ENCODE measurements around the gene ROBO3. TPM values are rescaled to one million over a fixed set of nuclear protein-coding genes. Genes with fewer than 3 reads are reported as not detected.
A peak's percentile ranks its signal among the peaks of the same experiment; 100 is the strongest.

Gene ROBO3
- total RNA-seq, 1 donor from 2014 or later = 12.6 TPM

DNA sequence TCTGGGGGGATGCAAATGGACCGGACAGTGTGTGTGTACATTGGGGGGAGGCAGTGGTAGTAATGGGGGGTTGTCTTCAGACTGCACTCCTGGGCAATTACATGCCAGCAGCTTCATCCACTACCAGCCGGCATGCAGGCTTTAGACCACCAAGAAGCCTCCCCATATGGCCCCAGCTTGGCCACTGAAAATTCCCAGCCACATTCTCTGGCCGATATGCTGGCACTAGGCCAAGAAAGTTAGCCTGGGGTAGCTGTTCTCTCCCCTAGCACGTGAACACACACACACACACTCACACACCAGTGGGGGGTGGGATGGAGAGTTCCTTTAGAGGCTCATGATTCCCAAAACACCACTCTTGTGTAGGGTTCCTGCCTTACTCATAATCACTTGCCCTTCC lies 3.6 kb upstream of the ROBO3 start:
- no peaks in the 10 kb centered on the region for H3K9me3 ChIP-seq (ENCODE audit: low read depth)
- no peak overlapping the region for H3K27ac ChIP-seq
- H2AFZ ChIP-seq (replicated peaks) = no peak overlapping the region
- Mint-ChIP-seq H3K27ac (peak overlapping the region; percentile 38), H3K9me3 (peaks cover 2% of the 10 kb centered on the region), H3K4me3 (no peak overlapping the region), H3K4me1 (peaks cover 50% of the 10 kb centered on the region), H3K27me3 (ENCODE audit: insufficient read depth, low read depth) (peaks cover 41% of the 10 kb centered on the region), H3K36me3 (no peaks in the 10 kb centered on the region)
- H3K4me1 ChIP-seq = peaks cover 58% of the 10 kb centered on the region
- no peak overlapping the region for H3K4me2 ChIP-seq
- peaks cover 17% of the 10 kb centered on the region for H4K20me1 ChIP-seq (ENCODE audit: low read depth)
- no peak overlapping the region for H3K4me3 ChIP-seq
- H3K79me2 ChIP-seq (ENCODE audit: low read depth) = no peaks in the 10 kb centered on the region
- TF ChIP-seq, protein P1, sequence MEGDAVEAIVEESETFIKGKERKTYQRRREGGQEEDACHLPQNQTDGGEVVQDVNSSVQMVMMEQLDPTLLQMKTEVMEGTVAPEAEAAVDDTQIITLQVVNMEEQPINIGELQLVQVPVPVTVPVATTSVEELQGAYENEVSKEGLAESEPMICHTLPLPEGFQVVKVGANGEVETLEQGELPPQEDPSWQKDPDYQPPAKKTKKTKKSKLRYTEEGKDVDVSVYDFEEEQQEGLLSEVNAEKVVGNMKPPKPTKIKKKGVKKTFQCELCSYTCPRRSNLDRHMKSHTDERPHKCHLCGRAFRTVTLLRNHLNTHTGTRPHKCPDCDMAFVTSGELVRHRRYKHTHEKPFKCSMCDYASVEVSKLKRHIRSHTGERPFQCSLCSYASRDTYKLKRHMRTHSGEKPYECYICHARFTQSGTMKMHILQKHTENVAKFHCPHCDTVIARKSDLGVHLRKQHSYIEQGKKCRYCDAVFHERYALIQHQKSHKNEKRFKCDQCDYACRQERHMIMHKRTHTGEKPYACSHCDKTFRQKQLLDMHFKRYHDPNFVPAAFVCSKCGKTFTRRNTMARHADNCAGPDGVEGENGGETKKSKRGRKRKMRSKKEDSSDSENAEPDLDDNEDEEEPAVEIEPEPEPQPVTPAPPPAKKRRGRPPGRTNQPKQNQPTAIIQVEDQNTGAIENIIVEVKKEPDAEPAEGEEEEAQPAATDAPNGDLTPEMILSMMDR (IDR thresholded peaks at IDR 0.05) = no peak
- TF ChIP-seq EZH2phosphoT487 (IDR thresholded peaks at IDR 0.05) (no peak), EZH2 (IDR thresholded peaks at IDR 0.05) (no peak)
- DNase-seq (ENCODE audit: low spot score) = no peak
- H3K36me3 ChIP-seq = no peaks in the 10 kb centered on the region
- H3K27me3 ChIP-seq = peaks cover 45% of the 10 kb centered on the region
- H3F3A ChIP-seq (ENCODE audit: low read depth) = peaks cover 47% of the 10 kb centered on the region
- H3K9ac ChIP-seq = no peak overlapping the region

- H3F3A ChIP-seq (ENCODE audit: low read depth) = peaks cover 55% of the 10 kb centered on the region
- TF ChIP-seq, protein P1 (IDR thresholded peaks at IDR 0.05) = no peak
- TF ChIP-seq EZH2 (IDR thresholded peaks at IDR 0.05) (no peak), EZH2phosphoT487 (IDR thresholded peaks at IDR 0.05) (peak; percentile 39)
- H3K79me2 ChIP-seq (ENCODE audit: low read depth) = no peaks in the 10 kb centered on the region
- peaks cover 67% of the 10 kb centered on the region for H3K4me1 ChIP-seq
- peak; percentile 95 for DNase-seq (ENCODE audit: low spot score)
- H3K9ac ChIP-seq = no peak overlapping the region
- peak overlapping the region; percentile 38 for H3K4me3 ChIP-seq
- H3K27me3 ChIP-seq = peaks cover 61% of the 10 kb centered on the region
- Mint-ChIP-seq H3K4me3 (peak overlapping the region; percentile 72), H3K9me3 (no peaks in the 10 kb centered on the region), H3K36me3 (no peaks in the 10 kb centered on the region), H3K27ac (no peak overlapping the region), H3K4me1 (peaks cover 62% of the 10 kb centered on the region), H3K27me3 (ENCODE audit: insufficient read depth, low read depth) (peaks cover 56% of the 10 kb centered on the region)
- H3K36me3 ChIP-seq = no peaks in the 10 kb centered on the region
- H3K4me2 ChIP-seq = peak overlapping the region; percentile 94
- no peak overlapping the region for H2AFZ ChIP-seq (replicated peaks)
- no peak overlapping the region for H3K27ac ChIP-seq
- H4K20me1 ChIP-seq (ENCODE audit: low read depth) = peaks cover 29% of the 10 kb centered on the region
- no peaks in the 10 kb centered on the region for H3K9me3 ChIP-seq (ENCODE audit: low read depth)
Measured at GRCh38 chr11:124863137-124863825, 2.0 kb upstream of the ROBO3 start.

DNA sequence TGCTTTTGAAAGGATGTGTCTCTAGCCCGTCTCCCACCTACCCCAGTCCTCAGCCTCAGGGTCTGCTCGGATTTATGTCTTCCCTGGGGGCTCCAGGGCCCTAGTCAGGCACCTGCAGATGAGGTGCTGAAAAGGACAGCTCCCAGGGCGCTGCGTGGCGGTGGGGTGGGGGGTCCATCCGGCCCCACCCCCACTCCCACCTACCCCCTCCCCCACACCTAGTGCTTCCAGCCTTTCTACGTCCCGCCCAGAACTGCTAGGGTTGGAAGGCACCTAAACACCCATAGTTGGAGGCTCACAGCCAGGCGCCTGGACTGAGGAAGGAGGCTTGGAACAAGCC lies 1.4 kb upstream of the ROBO3 start:
- H3F3A ChIP-seq (ENCODE audit: low read depth) = peaks cover 55% of the 10 kb centered on the region
- H3K4me2 ChIP-seq = peak overlapping the region; percentile 94
- peak overlapping the region; percentile 72 for H3K4me3 Mint-ChIP-seq
- no peaks in the 10 kb centered on the region for H3K9me3 Mint-ChIP-seq
- H4K20me1 ChIP-seq (ENCODE audit: low read depth) = peaks cover 34% of the 10 kb centered on the region
- peak overlapping the region; percentile 38 for H3K4me3 ChIP-seq
- H3K36me3 Mint-ChIP-seq = no peaks in the 10 kb centered on the region
- H3K9me3 ChIP-seq (ENCODE audit: low read depth) = no peaks in the 10 kb centered on the region
- peaks cover 65% of the 10 kb centered on the region for H3K4me1 Mint-ChIP-seq
- no peak overlapping the region for H3K9ac ChIP-seq
- TF ChIP-seq EZH2 (IDR thresholded peaks at IDR 0.05) (no peak), EZH2phosphoT487 (IDR thresholded peaks at IDR 0.05) (no peak)
- TF ChIP-seq, protein P1 (IDR thresholded peaks at IDR 0.05) = no peak
- H3K79me2 ChIP-seq (ENCODE audit: low read depth) = no peaks in the 10 kb centered on the region
- peak; percentile 73 for DNase-seq (ENCODE audit: low spot score)
- no peaks in the 10 kb centered on the region for H3K36me3 ChIP-seq
- H3K27me3 ChIP-seq = peaks cover 66% of the 10 kb centered on the region
- H3K27me3 Mint-ChIP-seq (ENCODE audit: insufficient read depth, low read depth) = peaks cover 61% of the 10 kb centered on the region
- peaks cover 67% of the 10 kb centered on the region for H3K4me1 ChIP-seq
- H3K27ac Mint-ChIP-seq = no peak overlapping the region
- H2AFZ ChIP-seq (replicated peaks) = no peak overlapping the region
- H3K27ac ChIP-seq = no peak overlapping the region
